ENCODE data around the gene METAP1. TPM values are rescaled to one million over a fixed set of nuclear protein-coding genes. Genes with fewer than 3 reads are reported as not detected.

METAP1 gene
- total and polyA plus RNA-seq, 2 donors (not counting 1 experiment from before 2014, with no cell fraction given) = 20.4 to 40.0 TPM

DNA sequence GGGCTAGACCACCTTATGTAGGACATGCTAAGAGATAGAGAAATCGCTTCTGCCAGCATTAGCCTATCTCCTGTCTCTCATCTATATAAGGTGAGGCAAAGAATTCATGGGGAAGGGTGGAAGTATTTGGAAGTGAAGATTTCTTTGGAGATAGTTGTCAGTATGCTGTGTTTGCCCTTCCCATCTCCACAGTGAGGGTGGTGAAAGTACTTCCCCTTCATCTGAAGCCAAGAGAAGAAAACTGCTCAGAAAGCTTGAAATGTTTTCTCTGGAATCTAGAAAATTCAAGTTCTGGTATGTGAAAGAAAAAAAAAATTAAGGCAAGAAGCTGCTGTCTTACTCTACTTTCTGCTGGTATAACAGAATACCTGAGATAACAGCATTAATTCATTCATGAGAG lies 105.4 kb downstream of the METAP1 start:
- no peaks in the 10 kb centered on the region for H3K4me1 Mint-ChIP-seq
- CTCF ChIA-PET = no interaction called here
- no peak overlapping the region for H3K27ac Mint-ChIP-seq
- DNase-seq (no peak), ATAC-seq (ENCODE audit: low read depth) (no peak)
- no peak overlapping the region for H3K4me2 ChIP-seq (replicated peaks; ENCODE audit: low read depth, low read length, poor library complexity, severe bottlenecking)
- H3K36me3 ChIP-seq (replicated peaks in 1 of 2; ENCODE audit: control extremely low read depth in 1 of 2, control insufficient read depth in 1 of 2, extremely low read depth in 1 of 2, insufficient read depth in 2 of 2, low read length in 1 of 2) = no peaks in the 10 kb centered on the region
- H3K9me3 Mint-ChIP-seq (ENCODE audit: insufficient read depth) = no peaks in the 10 kb centered on the region
- no peak overlapping the region for H3K9ac ChIP-seq (ENCODE audit: low read length)
- H2AFZ ChIP-seq (ENCODE audit: insufficient read depth, low read depth, low read length, poor library complexity, severe bottlenecking) = no peak overlapping the region
- no peak overlapping the region for H3K4me3 Mint-ChIP-seq
- H3K4me1 ChIP-seq (ENCODE audit: control insufficient read depth in 2 of 2, insufficient read depth in 2 of 2, low read length in 2 of 2) = no peaks in the 10 kb centered on the region
- intact Hi-C loops (cut with micrococcal nuclease) = no loop called here
- H4K20me1 ChIP-seq (ENCODE audit: control insufficient read depth, insufficient read depth, low read length, poor library complexity, severe bottlenecking) = no peaks in the 10 kb centered on the region
- H3K27me3 ChIP-seq (replicated peaks in 1 of 4; ENCODE audit: control extremely low read depth in 1 of 4, control insufficient read depth in 3 of 4, insufficient read depth in 4 of 4, low read length in 3 of 4) = no peaks in the 10 kb centered on the region
- H3K79me2 ChIP-seq (ENCODE audit: control insufficient read depth, insufficient read depth, low read length) = no peaks in the 10 kb centered on the region
- WGBS (ENCODE audit: insufficient coverage) = no CpG with 5 or more reads among the region's 1 CpG
- no peak overlapping the region for H3K4me3 ChIP-seq (ENCODE audit: control extremely low read depth in 1 of 5, extremely low read depth in 1 of 5, insufficient read depth in 1 of 5, low read depth in 2 of 5, low read length in 4 of 5)
- no peaks in the 10 kb centered on the region for H3K27me3 Mint-ChIP-seq
- TF ChIP-seq EZH2 (IDR thresholded peaks at IDR 0.05; ENCODE audit: borderline replicate concordance, insufficient read depth, low read depth, low read length, poor library complexity, severe bottlenecking) = no peak
- TF ChIP-seq, protein P1, sequence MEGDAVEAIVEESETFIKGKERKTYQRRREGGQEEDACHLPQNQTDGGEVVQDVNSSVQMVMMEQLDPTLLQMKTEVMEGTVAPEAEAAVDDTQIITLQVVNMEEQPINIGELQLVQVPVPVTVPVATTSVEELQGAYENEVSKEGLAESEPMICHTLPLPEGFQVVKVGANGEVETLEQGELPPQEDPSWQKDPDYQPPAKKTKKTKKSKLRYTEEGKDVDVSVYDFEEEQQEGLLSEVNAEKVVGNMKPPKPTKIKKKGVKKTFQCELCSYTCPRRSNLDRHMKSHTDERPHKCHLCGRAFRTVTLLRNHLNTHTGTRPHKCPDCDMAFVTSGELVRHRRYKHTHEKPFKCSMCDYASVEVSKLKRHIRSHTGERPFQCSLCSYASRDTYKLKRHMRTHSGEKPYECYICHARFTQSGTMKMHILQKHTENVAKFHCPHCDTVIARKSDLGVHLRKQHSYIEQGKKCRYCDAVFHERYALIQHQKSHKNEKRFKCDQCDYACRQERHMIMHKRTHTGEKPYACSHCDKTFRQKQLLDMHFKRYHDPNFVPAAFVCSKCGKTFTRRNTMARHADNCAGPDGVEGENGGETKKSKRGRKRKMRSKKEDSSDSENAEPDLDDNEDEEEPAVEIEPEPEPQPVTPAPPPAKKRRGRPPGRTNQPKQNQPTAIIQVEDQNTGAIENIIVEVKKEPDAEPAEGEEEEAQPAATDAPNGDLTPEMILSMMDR (IDR thresholded peaks at IDR 0.05) = no peak
- H3K9me3 ChIP-seq (ENCODE audit: control extremely low read depth in 1 of 3, control insufficient read depth in 2 of 3, insufficient read depth in 1 of 3, low read length in 2 of 3) = no peaks in the 10 kb centered on the region
- POLR2A ChIA-PET = no interaction called here
- no peak overlapping the region for H3K27ac ChIP-seq (ENCODE audit: low read length in 2 of 2)

DNA sequence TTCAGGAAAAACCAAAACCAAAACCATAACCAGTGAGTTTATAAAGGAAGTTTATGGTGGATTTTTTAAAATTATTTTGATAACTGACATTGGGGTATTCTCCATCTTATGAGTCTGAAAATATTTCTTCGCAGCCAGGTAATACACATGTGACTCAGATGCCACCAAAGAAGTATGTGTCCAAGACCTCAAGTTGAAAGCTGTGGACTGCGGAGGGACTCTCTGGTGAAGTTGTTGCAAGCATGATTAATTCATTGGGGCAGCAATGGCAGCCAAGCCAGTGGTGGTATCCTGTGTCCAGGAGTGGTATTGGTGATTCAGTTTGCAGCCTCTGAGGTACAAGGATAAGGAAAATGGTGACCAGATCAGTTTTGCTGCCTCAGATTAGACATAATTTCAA lies 107.1 kb downstream of the METAP1 start:
- H2AFZ ChIP-seq (ENCODE audit: insufficient read depth, low read depth, low read length, poor library complexity, severe bottlenecking) = no peak overlapping the region
- Mint-ChIP-seq H3K27ac (no peak overlapping the region), H3K4me3 (no peak overlapping the region), H3K27me3 (no peaks in the 10 kb centered on the region), H3K9me3 (ENCODE audit: insufficient read depth) (no peaks in the 10 kb centered on the region), H3K4me1 (no peaks in the 10 kb centered on the region)
- no peak overlapping the region for H3K4me2 ChIP-seq (replicated peaks; ENCODE audit: low read depth, low read length, poor library complexity, severe bottlenecking)
- H3K9me3 ChIP-seq (ENCODE audit: control extremely low read depth in 1 of 3, control insufficient read depth in 2 of 3, insufficient read depth in 1 of 3, low read length in 2 of 3) = no peaks in the 10 kb centered on the region
- H3K4me1 ChIP-seq (ENCODE audit: control insufficient read depth in 2 of 2, insufficient read depth in 2 of 2, low read length in 2 of 2) = no peaks in the 10 kb centered on the region
- POLR2A ChIA-PET = no interaction called here
- H3K27ac ChIP-seq (ENCODE audit: low read length in 2 of 2) = no peak overlapping the region
- no peaks in the 10 kb centered on the region for H4K20me1 ChIP-seq (ENCODE audit: control insufficient read depth, insufficient read depth, low read length, poor library complexity, severe bottlenecking)
- no peak for DNase-seq
- no peaks in the 10 kb centered on the region for H3K79me2 ChIP-seq (ENCODE audit: control insufficient read depth, insufficient read depth, low read length)
- no peaks in the 10 kb centered on the region for H3K36me3 ChIP-seq (replicated peaks in 1 of 2; ENCODE audit: control extremely low read depth in 1 of 2, control insufficient read depth in 1 of 2, extremely low read depth in 1 of 2, insufficient read depth in 2 of 2, low read length in 1 of 2)
- TF ChIP-seq, protein P1 (IDR thresholded peaks at IDR 0.05) = no peak
- no peak for TF ChIP-seq EZH2 (IDR thresholded peaks at IDR 0.05; ENCODE audit: borderline replicate concordance, insufficient read depth, low read depth, low read length, poor library complexity, severe bottlenecking)
- intact Hi-C loops (cut with micrococcal nuclease) = no loop called here
- WGBS (ENCODE audit: insufficient coverage) = 100% methylated on average over 2 of the region's 2 CpGs
- ATAC-seq (ENCODE audit: low read depth) = no peak
- CTCF ChIA-PET = interaction anchor here (0.6 to 1.0 kb wide), 2 partner anchors 107 to 939 kb away, joined by 3 read pairs; partner anchors contain the start of gene METAP1
- H3K9ac ChIP-seq (ENCODE audit: low read length) = no peak overlapping the region
- H3K27me3 ChIP-seq (replicated peaks in 1 of 4; ENCODE audit: control extremely low read depth in 1 of 4, control insufficient read depth in 3 of 4, insufficient read depth in 4 of 4, low read length in 3 of 4) = no peaks in the 10 kb centered on the region
- no peak overlapping the region for H3K4me3 ChIP-seq (ENCODE audit: control extremely low read depth in 1 of 5, extremely low read depth in 1 of 5, insufficient read depth in 1 of 5, low read depth in 2 of 5, low read length in 4 of 5)

All from B cell (primary cell).